Left ventricle myocardium superior (tissue), 1 donor: Measurements from ENCODE around the gene KCTD19. TPM values are rescaled to one million over a fixed set of nuclear protein-coding genes. Genes with fewer than 3 reads are reported as not detected.
"Not testable (repeated sequence)": the region's sequence is repeated elsewhere in the genome, so short reads cannot be mapped to it uniquely, and the experiment has no call there.

Source experiments
- ATAC-seq: fragments of 200-7000 bp; cut with Tn5 transposase; one replicate; pipeline ENCODE4 v1.9.1; 2020; ENCODE audit warnings: mild to moderate bottlenecking, moderate library complexity
- DNase-seq: peaks from one replicate; pipeline ENCODE4 v3.0.0-alpha.2; 2020
- intact Hi-C: fragments of 100-400 bp; cut with micrococcal nuclease; formaldehyde crosslinking; loops from one replicate; pipeline ENCODE4 v1.11.0; 2022
- long read RNA-seq: library from polyadenylated mRNA; unstranded; transcript quantifications from one replicate; pipeline ENCODE4 v2.0.0, GENCODE V29; 2021
- total RNA-seq: library from RNA; stranded (reverse); fragmentation: NEBNext Ultra II Directional; extraction: Animal tissue kit (Norgen Biotek cat#: 25700); gene quantifications from one replicate; pipeline ENCODE4 v1.2.1, GENCODE V29; 2021
- donor health status: DM: no; HTN: yes; CAD: no; lungs with severe emphysema.

KCTD19 gene
- not detected for total RNA-seq
- long read RNA-seq = 0 reads

DNA sequence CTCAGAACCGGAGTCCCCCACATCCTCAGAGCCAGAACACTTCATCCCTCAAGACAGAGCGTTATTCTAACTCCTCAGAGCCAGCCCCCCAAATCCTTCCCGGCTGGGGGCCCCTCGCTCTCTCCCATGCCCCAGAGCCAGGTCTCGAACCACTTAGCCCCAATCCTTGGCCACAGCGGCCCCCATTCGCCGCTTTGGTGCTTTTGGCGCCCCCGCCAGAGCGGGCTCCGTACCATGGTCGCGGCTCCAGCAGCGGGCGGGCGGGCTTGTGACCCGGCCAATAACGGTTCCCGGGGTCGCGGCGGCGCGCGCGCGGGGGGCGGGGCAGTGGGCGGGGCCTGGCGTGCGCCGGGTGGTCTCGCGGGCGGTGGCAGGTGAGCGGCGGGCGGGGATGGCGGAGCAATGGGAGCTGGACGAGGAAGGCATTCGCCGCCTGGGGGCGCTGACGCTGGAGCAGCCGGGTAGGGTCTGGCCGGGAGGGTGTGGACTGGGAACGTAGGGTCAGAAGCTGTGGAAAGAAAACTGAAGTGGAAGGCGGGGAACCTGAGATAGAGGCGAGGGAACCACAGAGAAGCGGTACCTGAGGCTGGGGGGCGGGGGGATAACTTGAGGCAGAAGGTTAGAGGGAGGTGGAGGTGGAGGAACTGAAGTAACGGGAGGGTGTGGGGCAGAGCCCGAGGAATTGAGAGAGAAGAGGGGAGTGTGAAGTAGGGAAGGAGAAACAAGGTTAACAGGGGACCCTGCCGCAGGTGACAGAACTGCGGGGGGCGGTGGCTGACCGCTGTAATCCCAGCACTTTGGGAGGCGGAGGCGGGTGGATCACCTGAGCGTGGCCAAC is at the start of gene KCTD19, which contains the start of gene LRRC36:
Gene KCTD19 (minus strand): TSS at position 270 of the 838 bp plus-strand sequence. CDS start 34 bp downstream, at position 236.
Gene LRRC36 (plus strand): TSS at position 344 of the 838 bp plus-strand sequence. CDS start 48 bp downstream, at position 392.
- peak; percentile 78 for ATAC-seq
- intact Hi-C loops = no loop called here
- peak; percentile 71 for DNase-seq

DNA sequence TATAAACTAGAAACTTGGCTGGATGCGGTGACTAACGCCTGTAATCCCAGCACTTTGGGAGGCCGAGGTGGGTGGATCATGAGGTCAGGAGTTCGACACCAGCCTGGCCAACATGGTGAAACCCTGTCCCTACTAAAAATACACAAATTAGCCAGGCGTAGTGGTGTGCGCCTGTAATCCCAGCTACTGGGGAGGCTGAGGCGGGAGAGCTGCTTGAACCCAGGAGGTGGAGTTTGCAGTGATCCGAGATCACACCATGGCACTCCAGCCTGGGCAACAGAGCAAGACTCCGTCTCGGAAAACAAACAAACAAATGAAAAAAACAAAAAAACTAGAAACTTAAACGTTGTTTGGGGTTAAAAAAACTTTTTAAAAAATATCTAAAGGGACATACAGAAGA is 49.5 kb upstream of the KCTD19 start:
- ATAC-seq, DNase-seq, intact Hi-C loops: not testable (repeated sequence)

DNA sequence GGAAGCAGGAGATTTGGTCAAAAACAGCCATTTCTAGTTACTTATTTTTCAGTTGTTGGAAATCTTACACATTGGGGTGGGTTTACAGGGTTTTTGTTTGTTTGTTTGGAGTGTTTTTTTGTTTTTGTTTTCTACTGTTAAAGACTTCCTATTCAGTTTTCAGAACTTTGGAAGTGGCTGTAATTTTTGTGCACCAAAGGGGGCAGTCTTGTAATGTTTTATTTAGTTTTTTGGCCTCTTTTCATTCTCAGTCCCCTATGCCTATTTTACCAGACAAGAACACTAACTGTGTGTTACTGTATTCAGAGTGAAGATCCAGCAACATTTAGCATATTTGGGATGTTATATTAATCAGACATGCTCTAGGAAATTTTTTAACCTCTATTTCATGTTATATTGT is 46.1 kb upstream of the KCTD19 start:
- intact Hi-C loops = no loop called here
- ATAC-seq = peak; percentile 25

DNA sequence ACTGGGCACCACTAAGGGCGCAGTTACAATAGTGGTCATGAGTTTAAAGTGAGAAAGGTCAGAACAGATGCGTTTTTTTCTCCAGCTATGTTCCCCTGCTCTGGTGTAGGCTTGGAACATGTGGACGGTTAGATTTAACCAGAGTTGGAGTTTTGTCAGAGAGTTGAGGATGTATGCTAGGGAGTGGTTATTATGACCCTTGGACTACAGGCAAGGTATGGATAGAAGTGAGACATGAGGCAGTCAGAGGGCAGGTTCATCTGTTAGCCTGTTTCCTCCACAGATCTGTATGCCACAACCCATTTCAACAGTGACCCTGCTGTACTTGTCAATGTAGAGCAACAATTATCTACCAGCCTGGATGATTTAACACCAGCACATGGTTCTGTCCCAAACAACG is 44.1 kb upstream of the KCTD19 start:
- ATAC-seq (no peak), DNase-seq (no peak)
- intact Hi-C loops = no loop called here

More for the DNA sequence above, 46.1 kb upstream of the KCTD19 start:
- no peak for DNase-seq

DNA sequence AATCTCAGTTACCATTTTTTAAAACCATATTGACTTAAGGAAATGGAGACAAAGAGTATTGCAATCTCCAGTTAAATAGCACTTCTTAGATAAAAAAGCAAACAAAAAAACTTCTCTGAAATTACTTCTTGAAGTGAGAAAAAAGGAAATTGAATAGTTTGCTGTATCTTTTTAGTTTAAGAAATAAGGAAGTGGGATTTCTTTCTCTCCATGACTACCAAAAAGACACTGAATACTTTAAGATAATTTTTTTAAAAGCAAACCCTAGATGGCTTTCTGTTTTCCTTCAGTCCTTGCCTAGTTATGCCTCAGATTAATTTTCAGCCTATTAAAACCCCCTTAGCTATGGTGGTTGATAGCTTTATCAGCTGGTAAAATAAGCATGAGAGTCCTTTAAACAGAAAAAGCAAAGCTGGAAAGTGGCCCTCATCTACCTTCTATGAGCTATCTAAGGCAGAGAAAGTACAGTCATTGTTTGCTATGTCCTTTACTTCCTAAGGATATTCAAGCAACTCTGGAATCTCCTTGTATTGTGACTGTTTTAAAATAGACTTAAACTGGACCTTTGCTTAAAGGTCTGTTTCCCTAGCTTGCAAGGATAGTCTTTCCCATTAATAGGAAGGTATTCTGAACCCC is 38.2 kb upstream of the KCTD19 start:
- intact Hi-C loops = no loop called here
- no peak for ATAC-seq
- DNase-seq = no peak

DNA sequence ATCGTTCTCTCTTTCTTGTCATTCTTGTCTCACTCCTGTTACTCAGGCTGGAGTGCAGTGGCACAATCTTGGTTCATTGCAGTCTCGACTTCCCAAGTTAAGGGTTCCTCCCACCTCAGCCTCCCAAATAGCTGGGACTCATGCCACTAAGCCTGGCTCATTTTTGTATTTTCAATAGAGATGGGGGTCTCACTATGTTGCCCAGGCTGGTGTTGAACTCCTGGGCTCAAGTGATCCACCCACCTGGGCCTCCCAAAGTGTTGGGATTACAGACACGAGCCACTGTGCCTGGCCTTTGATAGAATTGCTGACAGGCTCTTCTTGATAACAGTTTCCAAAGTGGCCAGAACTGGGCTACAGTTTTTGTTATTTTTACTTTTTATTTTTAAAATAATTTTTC is 34.5 kb upstream of the KCTD19 start:
- intact Hi-C loops = no loop called here

DNA sequence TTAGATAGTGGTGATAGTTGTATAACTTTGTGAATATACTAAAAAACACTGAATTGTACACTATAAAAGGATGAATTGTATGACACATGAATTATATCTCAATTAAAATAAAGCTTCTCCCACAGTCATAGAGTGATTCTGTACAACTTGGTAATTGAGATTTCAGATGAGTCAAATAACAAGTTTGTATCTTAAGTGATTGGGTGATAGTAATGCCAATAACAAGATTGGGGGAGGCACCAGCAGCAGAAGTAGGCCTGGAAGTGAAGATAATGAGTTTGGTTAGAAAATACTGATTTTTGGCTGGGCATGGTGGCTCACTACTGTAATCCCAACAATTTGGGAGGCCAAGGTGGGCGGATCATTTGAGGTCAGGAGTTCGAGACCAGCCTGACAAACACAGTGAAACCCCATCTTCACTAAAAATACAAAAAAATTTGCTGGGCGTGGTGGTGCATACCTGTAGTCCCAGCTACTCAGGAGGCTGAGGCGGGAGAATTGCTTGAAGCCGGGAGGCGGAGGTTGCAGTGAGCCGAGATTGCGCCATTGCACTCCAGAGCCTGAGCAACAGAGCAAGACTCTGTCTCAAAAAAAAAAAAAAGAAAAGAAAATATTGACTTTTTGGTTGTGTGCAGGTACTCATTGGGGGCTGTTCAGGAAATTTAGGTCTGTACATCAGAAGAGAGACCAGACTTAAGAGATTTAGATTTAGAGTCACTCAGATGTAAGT is 33.2 kb upstream of the KCTD19 start:
- ATAC-seq, DNase-seq, intact Hi-C loops: not testable (repeated sequence)

More for the DNA sequence above, 34.5 kb upstream of the KCTD19 start:
- DNase-seq (no peak), ATAC-seq (no peak)

DNA sequence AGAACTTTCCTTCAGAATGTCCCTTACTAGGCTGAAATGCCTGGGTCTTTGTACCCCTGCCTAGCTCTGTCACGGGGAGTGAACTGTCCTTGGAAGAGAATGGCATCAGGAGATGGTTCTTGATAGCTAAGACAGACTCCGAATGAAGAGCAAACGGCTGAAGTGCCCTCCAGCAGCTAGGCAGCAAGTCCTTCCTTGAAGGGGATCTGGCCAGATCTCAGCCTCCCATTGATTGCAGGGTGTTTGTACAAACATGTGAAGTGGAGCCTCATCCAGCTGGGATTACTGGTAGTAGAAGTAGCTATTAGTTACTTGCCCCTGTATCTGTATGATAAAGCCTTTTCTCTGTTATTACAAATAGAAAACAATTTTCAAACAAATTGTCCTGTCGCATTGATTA is 31.0 kb upstream of the KCTD19 start:
- DNase-seq (no peak), ATAC-seq (no peak)
- intact Hi-C loops = no loop called here

DNA sequence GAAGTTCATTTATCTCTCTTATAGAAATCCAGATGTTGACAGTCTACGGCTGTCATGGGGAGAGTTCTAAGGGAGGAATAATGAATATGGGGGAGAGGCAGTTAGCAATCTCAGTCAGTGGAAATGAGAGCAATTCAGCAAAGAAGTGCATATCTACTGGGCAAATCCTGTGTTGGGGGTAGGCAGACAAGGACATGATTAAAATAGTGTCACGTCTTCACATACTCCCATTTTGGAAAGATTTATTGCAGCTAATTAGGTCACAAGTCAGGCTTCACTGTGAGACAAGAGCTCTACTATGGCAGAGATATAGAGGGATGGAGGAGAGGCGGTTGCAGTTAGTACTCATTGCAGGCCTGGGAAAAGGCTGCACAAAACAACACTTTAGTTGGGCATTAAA is 29.9 kb upstream of the KCTD19 start:
- ATAC-seq (no peak), DNase-seq (no peak)
- intact Hi-C loops = no loop called here

DNA sequence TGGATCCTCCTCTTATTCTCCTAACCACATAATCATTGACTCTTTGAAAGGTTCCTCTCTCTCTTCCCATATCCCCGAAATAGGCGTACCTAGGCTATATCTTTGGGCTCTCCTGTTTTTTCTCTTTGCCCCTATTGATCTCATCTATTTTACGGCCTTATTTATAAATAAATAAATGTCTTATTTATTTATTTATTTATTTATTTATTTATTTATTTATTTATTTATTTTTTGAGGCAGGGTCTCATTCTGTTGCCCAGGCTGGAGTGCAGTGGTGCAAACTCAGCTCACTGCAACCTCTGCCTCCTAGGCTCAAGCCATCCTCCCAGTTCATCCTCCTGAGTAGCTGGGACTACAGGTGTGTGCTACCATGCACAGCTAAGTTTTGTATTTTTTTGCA is 25.9 kb upstream of the KCTD19 start:
- ATAC-seq, DNase-seq, intact Hi-C loops: not testable (repeated sequence)

DNA sequence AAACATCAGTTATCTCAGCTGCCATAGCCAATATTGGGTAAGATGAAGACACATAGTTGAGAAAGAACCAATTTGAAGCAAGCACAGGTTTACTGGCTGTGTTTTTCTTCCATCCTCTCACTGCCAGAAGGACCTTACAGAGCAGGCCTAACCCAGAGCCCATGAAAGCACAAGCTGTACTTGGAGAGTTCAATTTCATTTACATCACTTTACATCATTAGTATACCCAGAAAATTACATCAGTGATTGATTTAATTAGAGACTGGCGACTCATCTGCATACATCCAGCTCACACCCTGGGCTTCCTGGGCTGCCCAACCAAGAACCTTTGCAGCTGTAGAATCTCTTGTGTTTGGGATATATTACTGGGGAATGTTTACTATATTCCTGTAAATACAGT is 23.8 kb upstream of the KCTD19 start:
- no peak for ATAC-seq
- no peak for DNase-seq
- intact Hi-C loops = no loop called here

DNA sequence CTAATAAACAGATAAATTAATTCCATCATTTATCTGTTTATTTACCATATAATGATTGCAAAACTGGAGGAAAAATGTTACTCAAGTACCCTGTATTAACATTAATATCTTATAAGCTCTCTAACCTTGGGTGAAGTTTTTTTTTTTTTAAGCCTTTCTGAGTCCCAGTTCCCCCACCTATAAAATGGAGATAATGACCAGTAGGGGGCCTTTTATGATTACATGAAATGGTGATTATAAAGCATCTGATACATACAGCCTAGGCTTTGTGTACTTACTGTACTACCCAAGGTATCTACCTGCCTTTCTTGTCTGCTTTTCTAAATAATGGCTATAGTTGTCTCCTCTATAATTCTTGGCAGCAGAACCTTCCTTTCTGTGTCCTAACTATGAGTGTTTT is 22.6 kb upstream of the KCTD19 start:
- no peak for ATAC-seq
- intact Hi-C loops = no loop called here
- no peak for DNase-seq

DNA sequence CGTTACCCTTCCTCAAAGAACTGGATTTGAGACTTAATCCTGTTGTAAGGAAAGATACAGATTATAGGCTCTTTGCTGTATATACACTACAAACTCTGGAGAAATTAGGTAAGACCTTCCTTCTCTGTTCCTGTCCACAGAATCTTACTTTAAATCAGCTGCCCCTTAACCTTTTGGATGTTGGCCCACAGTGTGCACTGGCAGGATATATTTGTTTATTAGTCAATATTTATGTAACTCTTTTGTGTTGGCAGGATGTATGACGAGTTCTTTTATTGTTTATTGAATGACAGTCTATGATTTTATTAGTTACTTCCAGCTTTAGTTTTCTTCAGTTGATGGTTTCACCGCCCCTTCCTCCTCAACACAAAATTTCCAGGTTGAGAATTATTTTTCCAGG is 19.8 kb upstream of the KCTD19 start:
- DNase-seq (no peak), ATAC-seq (no peak)
- intact Hi-C loops = no loop called here

DNA sequence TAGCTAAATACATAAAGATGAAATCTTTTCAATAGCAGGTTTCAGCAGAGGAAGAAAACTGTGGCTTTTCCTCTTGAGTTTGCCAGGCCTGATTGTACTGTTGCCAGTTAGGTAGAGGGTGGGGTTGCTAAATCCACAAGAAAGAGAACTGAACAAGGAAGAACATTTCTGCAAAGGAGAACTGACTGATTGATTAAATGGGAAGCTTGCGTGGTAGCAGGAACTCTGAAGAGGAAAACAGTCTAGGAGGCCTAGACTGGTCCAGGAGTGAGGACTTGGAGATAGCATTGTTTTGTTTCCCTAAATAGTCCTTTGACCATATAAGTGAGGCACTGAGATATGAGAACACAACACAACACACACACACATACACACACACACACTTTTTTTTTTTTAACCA is 18.9 kb upstream of the KCTD19 start:
- ATAC-seq (peak; percentile 50), DNase-seq (no peak)
- intact Hi-C loops = no loop called here

DNA sequence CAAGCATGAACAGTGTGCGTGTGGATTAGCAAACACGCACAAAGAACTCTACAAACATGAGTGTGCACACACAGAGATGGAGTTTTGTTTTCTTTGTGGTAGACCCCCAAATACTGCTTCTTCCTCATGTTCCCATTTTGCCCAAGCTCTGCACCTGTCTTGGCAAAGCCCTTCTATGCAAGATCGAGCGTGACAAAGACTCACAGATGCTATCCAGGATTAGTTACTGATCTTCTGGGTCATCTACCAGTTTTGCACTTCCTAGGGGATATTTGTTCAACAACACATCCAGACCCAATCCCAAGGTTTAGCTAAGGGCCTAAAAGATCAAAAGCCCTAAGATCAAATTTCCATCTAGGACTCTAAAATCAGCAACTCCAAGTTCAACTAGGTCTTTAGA is 16.1 kb upstream of the KCTD19 start:
- ATAC-seq (no peak), DNase-seq (no peak)
- intact Hi-C loops = no loop called here

DNA sequence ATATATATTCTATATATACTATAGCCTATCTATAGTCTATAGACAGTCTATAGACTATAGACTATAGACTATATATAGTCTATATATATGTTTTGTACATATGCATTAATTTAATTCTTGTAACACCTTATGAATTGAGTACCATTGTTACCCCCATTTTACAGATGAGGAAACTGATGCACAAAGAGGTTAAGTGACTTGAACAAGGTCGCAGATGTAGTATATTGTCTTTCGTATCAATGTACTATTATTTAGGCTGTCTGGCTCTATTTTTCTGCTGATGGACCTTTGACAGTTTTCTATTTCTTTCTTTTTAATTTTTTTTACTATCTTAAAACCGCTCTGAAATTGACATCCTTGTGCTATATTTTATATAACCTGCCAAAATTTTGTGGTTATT is 14.7 kb upstream of the KCTD19 start:
- DNase-seq (no peak), ATAC-seq (no peak)
- intact Hi-C loops = no loop called here

DNA sequence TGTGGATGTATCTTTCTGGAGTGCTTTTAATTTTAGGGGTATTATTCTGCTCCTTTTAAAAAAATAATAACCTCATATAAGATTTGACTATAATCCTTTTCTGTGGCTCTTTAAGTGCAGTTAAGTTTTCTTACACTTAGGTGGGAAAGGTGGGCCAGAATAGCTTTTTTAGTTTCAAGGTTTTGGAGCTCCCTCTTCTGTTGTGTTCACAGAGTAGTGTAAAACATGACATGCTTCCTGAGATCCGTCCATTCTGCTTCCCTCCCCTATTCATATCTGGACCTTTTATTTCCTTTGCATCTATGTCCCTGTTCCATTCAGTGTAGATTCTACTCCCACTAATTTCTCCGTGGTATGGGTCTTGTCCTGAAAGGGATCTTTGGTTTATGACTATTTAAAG is 12.9 kb upstream of the KCTD19 start:
- ATAC-seq (no peak), DNase-seq (no peak)
- intact Hi-C loops = no loop called here

DNA sequence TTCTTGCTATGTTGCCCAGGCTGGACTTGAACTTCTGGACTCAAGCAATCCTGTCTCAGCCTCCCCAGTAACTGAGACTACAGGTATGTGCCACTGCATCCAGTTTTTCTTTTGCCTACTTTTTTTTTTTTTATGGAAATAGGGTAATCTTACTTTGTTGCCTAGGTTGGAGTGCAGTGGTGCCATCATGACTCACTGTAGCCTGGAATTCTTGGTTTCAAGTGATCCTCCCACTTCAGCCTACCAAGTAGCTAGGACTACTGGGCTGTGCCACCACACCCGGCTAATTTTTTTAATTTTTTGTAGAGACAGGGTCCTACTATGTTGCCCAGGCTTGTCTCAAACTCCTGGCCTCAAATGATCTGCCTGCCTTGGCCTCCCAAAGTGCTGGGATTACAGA is 10.1 kb upstream of the KCTD19 start:
- ATAC-seq = no peak
- DNase-seq = no peak
- intact Hi-C loops = no loop called here

DNA sequence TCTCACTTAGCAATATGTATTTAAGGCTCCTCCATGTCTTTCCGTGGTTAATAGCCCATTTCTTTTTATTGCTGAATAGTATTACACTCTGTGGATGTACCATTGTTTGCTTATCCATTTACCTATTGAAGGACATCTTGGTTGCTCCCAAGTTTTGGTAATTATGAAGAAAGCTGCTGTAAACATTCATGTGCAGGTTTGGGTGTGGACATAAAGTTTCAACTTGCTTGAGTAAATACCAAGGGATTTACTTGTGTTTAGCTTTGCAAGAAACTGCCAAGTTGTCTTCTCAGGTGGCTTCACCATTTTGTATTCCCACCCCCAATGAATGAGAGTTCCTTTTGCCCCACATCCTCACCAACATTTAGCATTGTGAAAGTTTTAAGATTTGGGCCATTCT is 9.6 kb upstream of the KCTD19 start:
- ATAC-seq (no peak), DNase-seq (no peak)
- intact Hi-C loops = no loop called here

DNA sequence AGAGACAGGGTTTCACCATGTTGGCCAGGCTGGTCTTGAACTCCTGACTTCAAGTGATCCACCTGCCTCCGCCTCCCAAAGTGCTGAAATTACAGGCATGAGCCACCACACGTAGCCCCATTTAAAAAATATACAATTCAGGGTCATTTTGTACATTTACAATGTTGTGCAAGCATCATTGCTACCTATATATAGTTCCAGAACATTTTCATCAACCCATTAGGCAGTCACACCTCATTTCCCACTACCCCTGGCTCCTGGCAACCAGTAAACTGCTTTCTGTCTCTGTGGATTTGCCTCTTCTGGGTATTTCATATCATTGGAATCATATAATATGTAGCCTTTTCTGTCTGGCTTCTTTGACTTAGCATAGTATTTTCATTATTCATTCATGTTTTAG is 6.8 kb upstream of the KCTD19 start:
- DNase-seq (no peak), ATAC-seq (no peak)
- intact Hi-C loops = no loop called here
